Esophagus squamous epithelium (tissue), 4 donors: Measurements from ENCODE around the gene CWC27.

Experiments
- POLR2A ChIP-seq, 4 donors: fragments of 450-650 bp; IDR thresholded peaks; one replicate each; pipeline ENCODE4 v1.6.1; 2017; ENCODE audit warnings: antibody characterized with exemption in 4 of 4, mild to moderate bottlenecking in 4 of 4, moderate library complexity in 3 of 4
- TF ChIP-seq, protein P1 (sequence below), 6 experiments: fragments of 450-650 bp in 4 of 6; fragments of 200-600 bp in 2 of 6; sonication (generic) in 2 of 6; IDR thresholded peaks; one replicate each; pipeline ENCODE4 v1.5.1; 2016 to 2019; ENCODE audit warnings: antibody characterized with exemption in 6 of 6, mild to moderate bottlenecking in 4 of 6, moderate library complexity in 4 of 6

DNA sequence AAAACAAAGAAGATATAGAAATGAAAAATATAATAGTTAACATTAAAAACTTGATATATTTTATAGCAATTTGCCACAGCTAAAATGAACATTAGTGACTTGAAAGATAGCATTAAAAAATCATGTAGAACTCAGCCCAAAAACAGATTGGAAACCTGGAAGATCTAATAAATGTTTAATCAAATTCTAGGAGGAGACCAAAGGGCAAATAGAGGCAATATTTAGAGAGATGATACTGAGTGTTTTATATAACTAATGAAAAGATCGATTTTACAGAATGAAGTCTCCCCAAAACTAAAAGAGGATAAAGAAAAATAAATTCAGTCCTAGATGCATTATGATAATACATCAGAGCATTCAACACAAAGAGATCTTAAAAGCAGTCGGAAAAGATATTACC lies 127.0 kb downstream of the CWC27 start:
- TF ChIP-seq, protein P1, sequence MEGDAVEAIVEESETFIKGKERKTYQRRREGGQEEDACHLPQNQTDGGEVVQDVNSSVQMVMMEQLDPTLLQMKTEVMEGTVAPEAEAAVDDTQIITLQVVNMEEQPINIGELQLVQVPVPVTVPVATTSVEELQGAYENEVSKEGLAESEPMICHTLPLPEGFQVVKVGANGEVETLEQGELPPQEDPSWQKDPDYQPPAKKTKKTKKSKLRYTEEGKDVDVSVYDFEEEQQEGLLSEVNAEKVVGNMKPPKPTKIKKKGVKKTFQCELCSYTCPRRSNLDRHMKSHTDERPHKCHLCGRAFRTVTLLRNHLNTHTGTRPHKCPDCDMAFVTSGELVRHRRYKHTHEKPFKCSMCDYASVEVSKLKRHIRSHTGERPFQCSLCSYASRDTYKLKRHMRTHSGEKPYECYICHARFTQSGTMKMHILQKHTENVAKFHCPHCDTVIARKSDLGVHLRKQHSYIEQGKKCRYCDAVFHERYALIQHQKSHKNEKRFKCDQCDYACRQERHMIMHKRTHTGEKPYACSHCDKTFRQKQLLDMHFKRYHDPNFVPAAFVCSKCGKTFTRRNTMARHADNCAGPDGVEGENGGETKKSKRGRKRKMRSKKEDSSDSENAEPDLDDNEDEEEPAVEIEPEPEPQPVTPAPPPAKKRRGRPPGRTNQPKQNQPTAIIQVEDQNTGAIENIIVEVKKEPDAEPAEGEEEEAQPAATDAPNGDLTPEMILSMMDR (IDR thresholded peaks at IDR 0.05): no peak
- TF ChIP-seq POLR2A (IDR thresholded peaks at IDR 0.05): no peak
